ENCODE results near the gene TRERF1.
"Not testable (repeated sequence)": the region's sequence is repeated elsewhere in the genome, so short reads cannot be mapped to it uniquely, and the experiment has no call there.

The TRERF1 gene

GRCh38 chr6:42236682-42237473 is 214.8 kb downstream of the TRERF1 start:
- DNase-seq, result no peak

GRCh38 chr6:42236030-42236429 is 215.7 kb downstream of the TRERF1 start:
- DNase-seq, result no peak

GRCh38 chr6:42232035-42232434 is 219.7 kb downstream of the TRERF1 start:
- no peak for DNase-seq

DNA sequence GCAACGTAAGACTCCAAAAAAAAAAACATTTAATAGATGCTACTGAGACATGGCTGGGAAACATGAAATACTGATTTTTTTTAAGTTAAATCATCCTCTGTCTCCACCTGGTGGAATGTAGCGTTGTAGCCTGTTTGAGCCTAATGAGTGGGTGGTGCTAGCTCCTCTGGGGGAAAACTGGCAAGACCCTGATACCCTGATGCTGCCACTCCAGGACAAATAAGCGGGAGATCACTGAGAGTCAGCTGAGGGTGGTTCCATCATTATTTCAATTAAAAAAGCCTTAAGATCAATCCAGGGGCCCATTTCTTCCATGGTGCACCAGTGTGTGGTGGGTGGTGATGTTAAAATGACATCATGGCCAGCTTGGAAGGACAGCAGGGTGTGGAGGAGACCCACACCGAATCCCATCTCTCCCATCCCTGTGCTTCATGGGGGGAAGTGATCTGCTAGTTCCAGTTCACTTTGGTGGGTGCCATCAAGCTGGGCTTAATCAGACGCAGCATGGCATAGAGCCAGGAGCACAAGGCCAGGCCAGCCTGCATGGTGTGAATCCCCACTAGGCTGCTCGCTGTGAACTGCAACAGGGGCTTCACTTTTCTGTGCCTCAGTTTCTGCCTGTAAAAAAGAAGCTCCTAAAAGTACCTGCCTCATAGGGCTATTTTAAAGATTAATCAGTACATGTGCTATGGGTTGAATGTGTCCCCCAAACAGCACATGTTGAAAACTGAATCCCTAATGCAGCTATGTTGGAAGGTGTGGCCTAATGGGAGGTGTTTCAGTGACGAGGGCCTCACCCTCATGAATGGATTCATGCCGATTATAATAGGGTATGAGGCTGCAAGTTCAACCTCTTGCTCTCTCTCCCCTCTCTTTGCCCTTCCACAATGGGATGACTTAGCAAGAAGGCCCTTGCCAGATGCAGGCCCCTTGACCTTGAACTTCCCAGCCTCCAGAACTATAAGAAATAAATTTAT is 221.1 kb downstream of the TRERF1 start:
- DNase-seq, result no peak

- no peak for DNase-seq
These were observed 222.1 kb downstream of the TRERF1 start for GRCh38 chr6:42229506-42230119.

DNA sequence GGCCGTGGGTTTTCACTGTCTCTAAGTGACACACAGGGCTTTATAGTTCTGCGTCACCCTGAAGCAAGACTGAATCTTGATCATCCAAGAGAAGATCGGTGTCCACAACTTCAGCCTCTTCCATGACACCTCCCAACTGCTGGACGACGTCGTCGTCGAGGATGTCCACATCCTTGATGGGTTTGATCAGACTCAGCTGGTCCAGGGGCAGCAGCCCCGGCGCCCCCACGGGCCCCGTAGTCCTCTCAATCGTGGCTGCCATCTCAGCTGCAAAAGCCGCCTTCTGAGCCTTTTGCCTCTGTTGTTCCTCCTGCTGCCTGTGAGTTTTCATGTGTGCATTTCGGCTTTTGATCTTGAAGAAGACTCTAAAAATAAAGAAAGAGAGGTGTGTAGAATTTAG is 223.4 kb downstream of the TRERF1 start:
- DNase-seq, result no peak

DNA sequence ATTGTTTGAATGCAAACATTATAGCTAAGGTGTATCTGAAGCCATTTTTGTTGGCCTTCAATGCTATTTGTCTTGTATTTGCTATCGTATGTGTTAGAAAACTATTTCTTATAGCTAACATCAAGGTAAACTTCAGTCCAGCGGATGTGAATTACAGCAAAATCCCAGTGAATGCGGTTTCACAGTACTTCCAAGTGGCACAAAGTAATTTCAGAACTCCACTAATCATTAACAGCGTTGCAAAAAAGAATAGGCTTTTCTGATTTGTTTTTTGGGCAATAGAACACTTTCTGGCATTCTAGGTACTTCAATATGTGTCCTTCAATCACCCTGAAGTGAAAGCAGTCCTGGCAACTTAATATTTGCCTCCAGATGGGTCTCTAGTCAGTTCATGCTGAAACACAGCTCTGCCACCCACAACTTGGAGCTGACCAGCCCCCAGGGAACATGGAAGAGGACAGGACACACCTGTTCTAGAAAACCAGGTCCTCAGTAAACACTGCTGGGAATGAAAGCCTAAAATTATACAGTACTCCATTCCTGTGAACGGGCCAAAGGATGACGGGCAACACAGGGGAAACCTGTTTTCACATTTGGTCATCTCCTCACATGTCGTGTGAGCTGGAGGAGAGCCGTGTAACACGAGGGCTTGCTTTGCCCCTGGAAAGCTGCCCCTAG is 224.4 kb downstream of the TRERF1 start:
- no peak for DNase-seq

DNA sequence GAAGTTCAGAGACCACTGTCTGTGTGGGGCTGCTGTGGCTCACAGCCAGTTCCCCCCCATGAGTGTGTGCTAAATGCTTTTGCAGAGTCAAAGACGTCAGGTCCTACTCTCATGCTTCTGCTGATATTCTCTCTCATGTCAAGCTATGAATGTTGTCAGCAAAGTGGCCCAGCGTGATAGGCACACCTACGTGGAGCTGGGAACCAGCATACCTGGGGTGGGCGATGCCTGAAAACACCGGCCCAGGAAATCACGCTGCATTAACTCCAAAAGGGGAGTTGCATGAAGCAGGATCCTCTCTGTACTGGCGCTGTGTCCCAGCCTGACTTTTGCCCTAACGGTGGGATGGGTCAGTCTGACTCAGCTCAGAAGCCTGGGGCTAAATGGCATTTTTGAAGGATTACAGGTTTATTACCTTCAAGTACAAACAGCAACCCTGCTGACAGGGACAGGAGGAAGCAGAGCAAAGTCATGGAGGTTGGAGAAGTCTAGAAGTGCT is 225.0 kb downstream of the TRERF1 start:
- no peak for DNase-seq

- DNase-seq, result no peak
These were observed 225.5 kb downstream of the TRERF1 start for GRCh38 chr6:42226161-42226611.

GRCh38 chr6:42225419-42225818 is 226.3 kb downstream of the TRERF1 start:
- DNase-seq, result no peak

DNA sequence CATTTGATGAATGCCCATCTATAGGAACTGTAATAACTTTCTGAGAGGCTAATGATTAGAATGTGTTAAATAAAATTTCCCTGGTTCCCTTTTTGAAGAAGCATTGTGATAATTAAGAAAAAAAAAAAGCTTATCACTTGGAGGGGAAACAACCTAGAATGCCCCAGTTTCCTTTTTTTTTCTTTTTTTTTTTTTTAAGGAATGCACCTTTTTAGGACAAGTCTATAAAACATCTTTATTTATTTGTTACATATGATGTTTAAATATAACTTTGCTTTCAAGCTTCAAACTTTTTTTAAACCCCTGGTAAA is 226.7 kb downstream of the TRERF1 start:
- no peak for DNase-seq

DNA sequence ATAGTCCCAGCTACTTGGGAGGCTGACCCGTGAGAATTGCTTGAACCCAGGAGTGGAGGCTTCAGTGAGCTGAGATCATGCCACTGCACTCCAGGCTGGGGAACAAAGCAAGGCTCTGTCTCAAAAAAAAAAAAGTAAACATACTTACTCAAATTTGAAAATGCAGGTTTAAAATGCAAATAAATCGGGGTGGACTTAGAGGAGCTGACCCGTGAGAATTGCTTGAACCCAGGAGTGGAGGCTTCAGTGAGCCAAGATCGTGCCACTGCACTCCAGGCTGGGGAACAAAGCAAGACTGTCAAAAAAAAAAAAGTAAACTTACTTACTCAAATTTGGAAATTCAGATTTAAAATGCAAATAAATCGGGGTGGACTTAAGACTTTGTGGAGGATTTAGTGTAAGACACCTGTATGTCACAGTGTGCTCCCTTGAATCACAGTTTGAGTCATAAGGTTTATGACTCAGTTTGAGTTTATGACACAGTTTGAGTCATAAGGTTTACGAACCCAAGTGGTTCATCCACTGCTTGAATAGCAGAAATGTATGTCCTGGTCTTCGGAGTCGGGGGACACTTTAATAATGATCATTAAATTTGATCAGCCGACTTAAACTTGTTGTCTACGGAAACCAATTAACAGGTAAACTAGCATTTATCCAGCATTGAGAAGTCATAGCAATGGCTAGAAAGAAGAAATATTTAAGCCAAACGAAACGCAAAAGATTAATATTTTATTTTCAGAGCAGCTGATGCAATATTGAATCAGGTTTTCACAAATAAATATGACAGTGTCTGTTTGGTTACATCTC is 227.3 kb downstream of the TRERF1 start:
- no peak for DNase-seq

- DNase-seq, result no peak
These were observed 229.3 kb downstream of the TRERF1 start for GRCh38 chr6:42222448-42222847.

DNA sequence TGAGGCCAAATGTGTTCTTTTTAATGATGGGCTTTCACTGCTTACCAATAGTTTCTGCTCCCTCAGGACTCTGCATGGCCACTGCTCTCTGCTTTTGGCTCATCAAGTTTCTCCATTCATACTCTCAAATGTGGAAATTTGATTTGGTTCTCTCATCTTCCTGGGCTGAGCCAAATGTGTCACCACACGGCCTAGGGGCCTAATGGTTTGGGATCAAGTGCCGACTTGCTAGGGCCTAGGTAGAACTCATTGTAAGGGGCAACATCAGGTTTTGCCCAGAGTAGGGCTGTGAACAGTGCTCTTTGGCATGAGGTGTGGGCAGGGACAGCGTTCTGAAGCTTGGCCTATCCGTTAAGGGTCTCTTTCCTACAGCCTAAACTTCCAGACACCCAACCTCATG is 230.2 kb downstream of the TRERF1 start:
- no peak for DNase-seq

- no peak for DNase-seq
These were observed 230.9 kb downstream of the TRERF1 start for GRCh38 chr6:42220807-42221206.

DNA sequence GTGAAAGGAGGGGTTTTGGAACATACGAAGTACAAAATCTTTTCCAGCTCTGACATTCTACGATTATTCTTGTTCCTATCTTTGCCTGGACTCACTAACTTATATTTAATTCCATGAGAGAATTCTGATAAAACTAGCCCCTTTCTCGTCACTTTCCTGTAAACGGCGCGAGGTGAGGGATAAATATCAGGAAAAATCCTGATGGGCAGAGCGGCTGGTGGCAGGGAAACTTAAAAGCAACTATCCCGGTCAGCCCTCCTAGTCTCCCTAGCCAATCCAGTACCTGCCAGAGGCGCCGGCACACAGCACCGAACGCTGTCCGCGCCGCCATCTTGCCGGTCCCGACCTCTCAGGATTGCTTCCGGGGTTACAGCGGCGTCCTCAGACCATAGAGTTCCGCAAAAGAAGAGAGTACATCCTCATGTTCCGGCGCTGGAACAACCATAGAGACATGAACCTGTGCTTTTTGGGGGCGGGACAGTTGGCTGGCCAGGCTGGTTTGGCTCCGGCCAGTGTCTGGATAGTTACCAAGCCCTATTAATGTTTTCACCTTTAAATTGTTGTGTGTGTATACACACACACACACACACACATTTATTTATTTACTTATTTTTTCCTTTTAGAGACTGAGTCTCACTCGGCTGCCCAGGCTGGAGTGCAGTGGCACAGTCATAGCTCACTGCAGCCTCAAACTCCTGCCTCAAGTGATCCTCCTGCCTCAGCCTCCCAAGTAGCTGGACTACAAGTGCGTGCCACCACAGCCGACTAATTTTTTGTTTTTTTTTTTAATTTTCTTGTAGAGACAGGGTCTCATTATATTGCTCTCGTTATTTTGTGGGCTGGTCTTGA is 234.0 kb downstream of the TRERF1 start, which contains the start of gene MRPS10:
TSS of gene MRPS10 (minus strand) at position 343 of the 849 bp plus-strand sequence. CDS start at position 331, 12 bp downstream.
- DNase-seq, result peak; percentile 91

GRCh38 chr6:42217157-42217518 is 234.6 kb downstream of the TRERF1 start:
- no peak for DNase-seq

GRCh38 chr6:42216495-42216894 is 235.2 kb downstream of the TRERF1 start:
- not testable (repeated sequence) for DNase-seq

DNA sequence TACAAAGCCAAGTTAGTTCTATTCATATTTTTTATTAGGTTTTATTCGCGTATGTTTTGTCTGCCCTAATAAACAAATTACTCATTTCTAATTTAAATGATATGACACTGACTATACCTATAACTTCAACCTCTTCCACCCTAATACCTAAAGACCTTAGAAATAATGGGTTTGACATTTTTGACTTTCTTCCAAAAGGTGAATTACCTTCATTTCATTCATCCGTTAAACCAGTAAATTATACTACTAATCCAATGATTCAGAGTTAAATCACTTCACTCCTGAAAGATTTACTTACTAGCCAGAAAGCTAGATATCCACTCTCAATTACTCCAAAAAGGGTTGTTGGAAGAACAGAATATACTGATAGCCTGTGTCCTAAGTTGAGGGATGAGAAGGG is 239.3 kb downstream of the TRERF1 start:
- no peak for DNase-seq

DNA sequence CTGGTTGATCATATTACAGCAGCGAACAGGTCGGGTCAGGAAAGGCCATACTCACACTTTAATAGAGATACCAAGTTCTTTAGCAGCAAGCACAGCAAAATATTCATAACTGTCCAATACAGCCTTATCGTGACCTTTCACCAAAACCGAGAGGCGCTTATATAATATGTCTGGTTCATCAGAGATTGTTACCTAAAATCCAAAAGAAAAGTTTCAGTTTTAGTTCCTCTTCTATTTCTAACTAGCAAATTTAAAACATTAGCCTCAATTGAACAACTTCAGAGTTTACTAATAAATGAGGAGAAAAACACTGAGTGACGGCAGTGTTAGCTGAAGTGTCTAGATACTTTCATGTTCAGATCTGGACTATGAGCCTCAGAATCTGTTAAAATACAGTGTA is 240.0 kb downstream of the TRERF1 start:
- DNase-seq, result no peak

DNA sequence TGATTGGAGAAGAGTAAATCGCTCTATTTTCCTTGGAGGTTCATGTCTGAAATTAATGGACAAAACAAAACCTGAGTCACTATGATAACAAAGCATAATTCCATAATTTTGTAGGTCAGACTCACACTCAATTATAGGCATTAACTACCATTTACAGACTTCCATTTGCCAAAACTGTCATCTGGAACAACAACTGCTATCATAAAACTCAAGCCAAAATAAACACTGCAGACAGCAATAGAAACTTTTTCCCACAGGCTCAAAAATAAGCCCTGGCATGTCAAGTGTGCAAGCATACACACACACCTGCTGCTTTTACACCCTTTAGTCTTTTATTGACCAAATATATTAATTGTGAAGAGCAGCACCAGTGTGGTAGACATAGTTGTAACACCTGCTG is 241.2 kb downstream of the TRERF1 start:
- peak; percentile 81 for DNase-seq
